Measurements from ENCODE around the gene WBP2NL.

The WBP2NL gene

DNA sequence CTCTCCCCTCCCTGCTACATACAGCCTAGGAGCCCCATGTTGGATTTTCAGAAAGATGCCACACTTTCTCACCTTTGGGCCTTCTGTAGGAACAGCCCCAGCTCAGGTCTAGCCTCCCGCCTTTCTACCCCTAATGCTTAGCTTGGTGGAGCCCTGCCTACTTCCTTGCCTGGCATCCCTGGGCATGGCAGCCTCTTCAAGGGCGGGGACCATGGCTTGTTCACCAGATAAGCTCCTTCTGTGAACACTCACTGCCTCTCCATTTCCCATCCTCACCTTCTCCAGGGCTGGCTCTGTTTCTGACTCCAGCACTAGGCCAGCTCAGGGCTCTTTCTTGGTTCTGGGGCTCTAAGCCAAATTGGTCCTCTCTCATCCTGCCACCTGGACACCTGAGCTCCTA is 28.0 kb upstream of the WBP2NL start:
- DNase-seq (ENCODE audit: low read depth in 2 of 2), result no peak

DNA sequence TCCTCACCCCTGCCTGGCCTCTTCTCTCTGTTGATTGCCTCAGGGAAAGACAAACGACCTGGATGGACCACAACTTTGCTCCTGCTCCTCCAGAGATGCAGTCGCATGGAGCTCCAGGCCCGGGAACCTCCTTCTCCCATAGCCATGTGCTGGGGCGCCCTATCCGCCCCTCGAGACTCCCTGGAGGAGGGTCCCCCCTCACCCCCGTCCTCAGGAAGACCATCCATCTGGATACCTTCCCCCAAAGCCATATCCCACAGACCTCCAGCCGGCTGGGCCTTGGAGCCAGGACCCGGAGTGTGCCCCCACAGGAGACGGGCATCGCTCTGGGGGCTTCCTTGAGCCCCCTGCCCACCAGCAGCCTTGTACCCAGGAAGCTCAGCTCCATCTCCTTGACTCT is 27.2 kb upstream of the WBP2NL start:
- no peak for DNase-seq (ENCODE audit: low read depth in 2 of 2)
- no peak overlapping the region for H3K4me3 ChIP-seq (replicated peaks in 1 of 2; ENCODE audit: low read depth in 2 of 2, low read length in 2 of 2)
- TF ChIP-seq, protein P1, sequence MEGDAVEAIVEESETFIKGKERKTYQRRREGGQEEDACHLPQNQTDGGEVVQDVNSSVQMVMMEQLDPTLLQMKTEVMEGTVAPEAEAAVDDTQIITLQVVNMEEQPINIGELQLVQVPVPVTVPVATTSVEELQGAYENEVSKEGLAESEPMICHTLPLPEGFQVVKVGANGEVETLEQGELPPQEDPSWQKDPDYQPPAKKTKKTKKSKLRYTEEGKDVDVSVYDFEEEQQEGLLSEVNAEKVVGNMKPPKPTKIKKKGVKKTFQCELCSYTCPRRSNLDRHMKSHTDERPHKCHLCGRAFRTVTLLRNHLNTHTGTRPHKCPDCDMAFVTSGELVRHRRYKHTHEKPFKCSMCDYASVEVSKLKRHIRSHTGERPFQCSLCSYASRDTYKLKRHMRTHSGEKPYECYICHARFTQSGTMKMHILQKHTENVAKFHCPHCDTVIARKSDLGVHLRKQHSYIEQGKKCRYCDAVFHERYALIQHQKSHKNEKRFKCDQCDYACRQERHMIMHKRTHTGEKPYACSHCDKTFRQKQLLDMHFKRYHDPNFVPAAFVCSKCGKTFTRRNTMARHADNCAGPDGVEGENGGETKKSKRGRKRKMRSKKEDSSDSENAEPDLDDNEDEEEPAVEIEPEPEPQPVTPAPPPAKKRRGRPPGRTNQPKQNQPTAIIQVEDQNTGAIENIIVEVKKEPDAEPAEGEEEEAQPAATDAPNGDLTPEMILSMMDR (IDR thresholded peaks at IDR 0.05; ENCODE audit: low read depth, low read length), result no peak

More for the DNA sequence above, 28.0 kb upstream of the WBP2NL start:
- TF ChIP-seq, protein P1 (IDR thresholded peaks at IDR 0.05; ENCODE audit: low read depth, low read length), result no peak
- no peak overlapping the region for H3K4me3 ChIP-seq (replicated peaks in 1 of 2; ENCODE audit: low read depth in 2 of 2, low read length in 2 of 2)

DNA sequence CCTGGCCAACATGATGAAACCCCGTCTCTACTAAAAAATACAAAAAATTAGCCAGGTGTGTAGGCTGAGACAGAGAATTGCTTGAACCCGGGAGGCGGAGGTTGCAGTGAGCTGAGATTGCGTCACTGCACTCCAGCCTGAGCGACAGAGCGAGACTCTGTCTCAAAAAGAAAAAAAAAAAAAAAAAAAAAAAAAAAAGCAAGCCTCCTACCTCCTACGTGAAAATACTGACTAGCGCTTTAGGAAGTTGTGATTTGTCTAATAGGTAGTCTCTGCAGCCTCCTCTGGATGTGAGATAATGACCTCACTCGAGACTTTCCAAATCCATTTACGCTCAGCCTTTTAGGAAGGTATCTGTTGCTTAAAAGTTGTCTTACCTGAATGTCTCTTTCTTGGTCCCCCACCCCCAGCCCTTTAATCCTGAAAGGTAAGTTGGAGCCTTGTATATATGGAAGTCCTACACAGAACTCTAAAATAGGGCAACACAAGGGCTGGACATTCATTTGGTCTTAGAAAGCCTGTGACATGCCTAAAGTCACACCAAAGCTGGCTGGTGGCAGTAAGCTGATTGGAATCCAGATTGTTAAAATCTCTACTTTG is 23.8 kb upstream of the WBP2NL start:
- no peak overlapping the region for H3K4me3 ChIP-seq (replicated peaks in 1 of 2; ENCODE audit: low read depth in 2 of 2, low read length in 2 of 2)
- TF ChIP-seq, protein P1 (IDR thresholded peaks at IDR 0.05; ENCODE audit: low read depth, low read length), result no peak

DNA sequence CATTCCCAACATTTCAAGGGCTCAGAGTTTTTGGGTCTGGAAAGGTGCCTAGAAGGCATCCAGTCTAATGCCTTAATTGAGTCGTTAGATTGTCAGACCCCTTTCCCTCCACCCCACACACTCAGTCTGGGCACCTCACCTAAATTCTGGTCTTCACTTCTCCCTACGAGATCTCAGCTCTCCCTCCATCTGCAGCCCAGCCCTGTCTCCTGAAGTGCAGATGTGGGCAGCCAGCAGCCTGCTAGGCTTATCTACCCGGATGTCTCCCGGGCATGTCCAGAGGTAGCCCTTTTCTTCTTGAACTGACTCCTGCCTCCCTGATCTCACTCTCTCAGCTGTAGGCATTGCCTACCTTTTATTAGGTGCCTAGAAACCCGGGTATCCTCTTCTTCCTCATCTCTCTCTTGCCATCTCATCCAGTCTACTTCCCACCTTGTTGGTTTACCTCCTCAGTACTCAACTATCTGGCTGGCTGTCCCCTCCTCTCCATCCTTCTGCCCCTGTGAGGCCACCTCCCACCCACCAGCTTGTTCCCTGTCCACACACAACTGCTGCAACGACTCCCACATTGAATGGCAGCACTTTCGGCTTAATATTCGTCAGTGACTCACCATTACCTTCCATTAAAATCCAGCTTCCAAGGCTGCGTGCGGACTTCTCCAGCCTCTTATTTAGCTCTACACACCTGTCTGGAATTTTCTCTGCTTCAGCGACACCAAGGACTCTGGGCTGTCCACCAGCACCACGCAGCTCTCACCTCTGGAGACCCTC is 23.1 kb upstream of the WBP2NL start:
- no peak for DNase-seq (ENCODE audit: low read depth in 2 of 2)
- TF ChIP-seq, protein P1 (IDR thresholded peaks at IDR 0.05; ENCODE audit: low read depth, low read length), result no peak
- no peak overlapping the region for H3K4me3 ChIP-seq (replicated peaks in 1 of 2; ENCODE audit: low read depth in 2 of 2, low read length in 2 of 2)

More for the DNA sequence above, 23.8 kb upstream of the WBP2NL start:
- DNase-seq (ENCODE audit: low read depth in 2 of 2), result no peak

DNA sequence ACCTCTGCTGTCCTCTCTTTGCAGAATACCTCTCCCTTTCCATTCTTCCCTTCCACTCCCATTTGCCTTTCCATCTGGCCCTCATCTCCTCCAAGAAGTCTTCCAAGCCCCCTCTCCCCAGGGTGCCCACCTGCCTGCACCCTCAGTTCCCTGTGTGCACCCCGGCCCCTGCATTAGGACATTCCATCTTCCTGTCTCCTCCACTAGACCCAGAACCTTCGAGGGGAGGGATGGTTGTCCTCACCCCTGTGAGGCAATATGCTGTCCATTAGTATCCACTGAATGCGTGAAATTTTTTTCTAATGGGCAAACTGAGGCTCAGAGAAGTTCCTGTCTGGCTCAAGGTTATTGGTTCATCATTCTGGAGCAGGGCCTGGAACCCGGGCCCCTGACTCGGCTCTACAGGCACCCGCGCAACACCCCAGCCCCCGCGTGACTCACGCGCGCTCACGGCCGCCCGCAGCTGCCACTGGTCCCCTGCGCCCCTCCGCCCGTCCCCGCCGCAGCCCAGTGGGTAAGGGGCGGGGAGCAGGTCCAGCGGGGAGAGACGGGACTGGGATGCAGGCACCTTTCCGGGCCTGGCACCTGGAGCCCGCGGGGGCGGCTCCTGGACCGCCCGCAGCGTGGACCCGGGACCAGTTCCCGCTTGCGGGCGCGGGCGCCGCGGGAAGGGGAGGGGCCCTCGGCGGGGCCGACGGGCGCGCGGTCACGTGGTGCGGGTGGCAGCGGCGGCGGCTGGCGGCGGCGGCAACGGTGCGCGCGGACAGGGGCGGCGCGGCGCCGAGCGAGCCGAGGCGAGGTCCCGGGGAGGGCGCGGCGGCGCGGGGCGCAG is 22.3 kb upstream of the WBP2NL start:
- TF ChIP-seq, protein P1 (IDR thresholded peaks at IDR 0.05; ENCODE audit: low read depth, low read length), result no peak
- peak overlapping the region; percentile 21 to 28 for H3K4me3 ChIP-seq (replicated peaks in 1 of 2; ENCODE audit: low read depth in 2 of 2, low read length in 2 of 2)
- DNase-seq (ENCODE audit: low read depth in 2 of 2), result no peak

DNA sequence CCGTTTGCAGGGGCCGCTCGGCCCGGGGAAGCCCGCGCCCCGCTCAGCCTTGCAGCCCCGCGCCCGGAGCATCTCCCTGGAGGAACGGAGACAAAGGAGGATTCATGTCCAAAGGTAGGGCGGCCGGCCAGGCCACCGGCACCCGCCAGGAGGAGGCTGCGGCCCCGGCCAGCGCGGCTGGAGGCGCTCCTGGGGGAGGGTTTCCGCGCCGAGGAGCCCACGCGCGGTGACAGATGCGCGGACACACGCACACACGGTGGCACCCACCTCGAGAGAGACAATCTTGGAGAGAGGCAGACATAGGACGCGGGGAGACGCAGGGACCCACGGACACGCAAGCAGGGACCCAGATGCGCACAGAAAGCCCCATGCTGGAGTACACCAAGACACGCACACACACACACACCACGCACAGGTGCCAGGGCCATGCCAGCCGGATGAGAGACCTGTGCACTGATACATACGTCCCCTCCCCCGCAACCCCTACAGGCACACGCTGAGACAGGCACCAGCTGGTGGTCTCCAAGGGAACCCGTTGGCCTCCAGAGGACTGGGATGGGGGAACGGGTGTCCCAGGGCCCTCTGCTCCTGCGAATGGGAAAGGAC is 21.5 kb upstream of the WBP2NL start:
- no peak for DNase-seq (ENCODE audit: low read depth in 2 of 2)

More for the DNA sequence above, 21.5 kb upstream of the WBP2NL start:
- TF ChIP-seq, protein P1 (IDR thresholded peaks at IDR 0.05; ENCODE audit: low read depth, low read length), result no peak
- peak overlapping the region; percentile 4 to 11 for H3K4me3 ChIP-seq (replicated peaks in 1 of 2; ENCODE audit: low read depth in 2 of 2, low read length in 2 of 2)
